Activated CD4-positive, alpha-beta T cell treated with anti-CD3 and anti-CD28 coated beads, Interleukin-2, Interleukin-4, amounts not matched to agents 100 ng/mL and 50 ng/mL, durations not matched to agents 16 hours and 8 hours (primary cell): ENCODE measurements around the gene C10orf67.
"Not testable (repeated sequence)": the region's sequence is repeated elsewhere in the genome, so short reads cannot be mapped to it uniquely, and the experiment has no call there.

Source experiments
- DNase-seq: peaks from one replicate; pipeline ENCODE4 v3.0.0-alpha.2; 2020; ENCODE audit warnings: low spot score

Gene C10orf67

DNA sequence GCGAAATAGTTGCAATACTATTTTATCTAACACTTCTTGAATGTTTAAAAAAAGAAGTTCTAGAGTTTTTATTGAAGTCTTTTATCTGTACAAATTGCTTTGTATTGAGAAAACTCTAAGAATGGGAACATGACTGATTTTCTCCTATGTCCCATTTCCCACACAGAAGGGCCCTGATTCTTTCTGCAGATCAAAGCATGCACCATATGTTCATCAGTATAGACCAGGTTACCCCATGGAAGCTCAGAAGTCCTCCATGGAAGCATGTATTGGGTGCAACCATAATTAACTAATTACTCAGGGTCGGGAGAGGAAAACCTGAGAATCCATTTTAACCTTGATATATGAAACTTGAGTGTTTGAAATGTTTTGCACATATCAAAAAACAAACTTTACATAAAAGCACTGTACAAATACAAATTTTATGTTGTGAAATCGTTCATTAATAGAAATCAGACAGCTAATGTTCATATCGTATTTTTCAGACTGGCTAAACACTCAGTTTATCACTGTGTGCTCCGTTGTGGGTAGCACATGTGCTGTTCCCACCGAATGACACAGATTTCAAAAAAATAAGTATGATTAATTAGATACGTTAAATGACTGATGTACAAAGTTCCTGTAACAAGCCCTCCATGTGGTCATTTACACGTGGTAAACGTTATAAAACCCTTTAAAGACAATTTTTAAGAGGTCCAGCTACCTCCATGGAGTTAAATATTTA lies 81.0 kb downstream of the C10orf67 start:
- DNase-seq = no peak

GRCh38 chr10:23262928-23263327 lies 81.7 kb downstream of the C10orf67 start:
- no peak for DNase-seq

DNA sequence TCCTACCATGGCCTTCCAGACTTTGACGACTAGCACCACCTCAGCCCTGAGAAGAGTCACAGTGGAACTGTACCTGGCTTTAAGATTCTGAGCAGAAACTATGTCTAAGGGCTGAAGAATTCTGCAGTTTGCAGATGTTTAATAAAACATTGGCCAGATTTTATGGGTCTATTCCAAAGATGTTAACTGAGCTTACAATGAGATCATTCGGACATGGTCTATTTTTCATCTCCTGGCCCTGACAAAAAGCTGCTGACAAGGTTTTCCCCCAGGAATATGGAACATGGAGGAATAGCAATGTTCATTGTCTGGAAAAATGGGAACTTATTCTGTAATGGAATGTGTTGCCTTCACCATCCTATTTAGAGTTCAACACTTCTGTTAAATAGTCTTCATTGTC lies 86.1 kb downstream of the C10orf67 start:
- DNase-seq = no peak

GRCh38 chr10:23253780-23254179 lies 90.8 kb downstream of the C10orf67 start:
- DNase-seq = no peak

DNA sequence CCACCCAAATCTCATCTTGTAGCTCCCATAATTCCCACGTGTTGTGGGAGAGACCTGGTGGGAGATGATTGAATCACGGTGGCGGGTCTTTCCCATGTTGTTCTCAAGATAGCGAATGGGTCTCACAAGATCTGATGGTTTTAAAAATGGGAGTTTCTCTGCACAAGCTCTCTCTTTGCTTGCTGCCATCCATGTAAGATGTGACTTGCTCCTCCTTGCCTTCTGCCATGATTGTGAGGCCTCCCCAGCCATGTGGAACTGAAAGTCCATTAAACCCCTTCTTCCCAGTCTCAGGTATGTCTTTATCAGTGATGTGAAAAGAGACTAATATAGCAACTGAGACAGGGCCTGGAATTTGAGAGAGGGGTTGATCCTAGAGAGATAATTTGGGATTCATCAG lies 91.7 kb downstream of the C10orf67 start:
- not testable (repeated sequence) for DNase-seq

DNA sequence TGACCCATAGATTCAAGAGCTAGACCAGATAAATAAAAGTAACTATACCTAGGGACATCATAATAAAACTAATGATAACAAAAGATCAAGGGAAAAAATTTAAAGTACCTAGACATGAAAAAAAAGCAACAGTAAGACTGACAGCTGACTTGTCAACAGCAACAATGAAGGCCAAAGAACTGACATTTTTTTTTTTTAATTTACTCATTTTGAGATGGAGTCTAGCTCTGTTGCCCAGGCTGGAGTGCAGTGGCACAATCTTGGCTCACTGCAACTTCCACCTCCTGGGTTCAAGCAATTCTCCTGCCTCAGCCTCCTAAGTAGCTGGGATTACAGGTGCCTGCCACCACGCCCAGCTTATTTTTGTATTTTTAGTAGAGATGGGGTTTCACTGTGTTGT lies 102.8 kb downstream of the C10orf67 start:
- DNase-seq = not testable (repeated sequence)

GRCh38 chr10:23238015-23238414 lies 106.6 kb downstream of the C10orf67 start:
- DNase-seq = no peak

DNA sequence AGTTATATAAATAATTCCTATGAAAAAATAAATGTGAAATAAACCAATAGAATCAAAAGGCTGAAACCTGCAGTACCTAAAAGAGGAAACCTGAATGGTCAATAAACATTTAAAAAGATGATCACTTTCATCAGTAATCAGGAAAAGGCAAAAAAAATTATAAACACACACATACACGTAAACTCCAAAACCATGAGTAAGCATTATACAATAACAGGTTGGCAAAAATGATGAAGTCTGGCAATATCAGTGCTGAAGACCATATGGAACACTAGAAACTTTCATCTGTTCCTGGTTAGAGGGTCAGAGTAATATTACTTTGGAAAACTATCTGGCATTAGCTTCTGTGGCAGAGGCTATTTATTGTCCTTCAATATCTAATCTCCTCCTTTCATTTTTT lies 114.0 kb downstream of the C10orf67 start:
- no peak for DNase-seq

- no peak for DNase-seq
These were observed 127.1 kb downstream of the C10orf67 start for GRCh38 chr10:23217471-23217870.

GRCh38 chr10:23205972-23206642 lies 138.5 kb downstream of the C10orf67 start:
- no peak for DNase-seq

GRCh38 chr10:23204773-23205172 lies 139.8 kb downstream of the C10orf67 start:
- no peak for DNase-seq

GRCh38 chr10:23203369-23204325 lies 140.9 kb downstream of the C10orf67 start:
- no peak for DNase-seq

DNA sequence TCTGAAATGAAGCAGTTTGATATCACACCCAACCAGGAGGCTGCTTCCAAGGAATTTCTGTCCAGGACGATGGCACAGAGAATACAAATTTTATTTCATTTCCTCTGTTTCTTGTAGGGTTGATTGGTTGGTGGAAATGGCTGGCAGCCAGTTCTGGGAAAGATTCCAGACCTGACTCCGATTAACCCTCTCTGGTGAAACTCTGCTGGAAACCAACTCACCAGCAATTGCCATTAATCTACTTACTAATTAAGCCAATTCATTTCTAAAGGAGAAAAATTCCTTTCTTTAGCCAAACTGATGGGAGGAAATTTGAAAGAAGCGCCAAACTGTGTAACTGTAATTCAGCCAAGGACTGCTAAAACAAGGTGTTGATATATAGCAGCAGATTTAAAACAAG lies 141.8 kb downstream of the C10orf67 start:
- DNase-seq = no peak

DNA sequence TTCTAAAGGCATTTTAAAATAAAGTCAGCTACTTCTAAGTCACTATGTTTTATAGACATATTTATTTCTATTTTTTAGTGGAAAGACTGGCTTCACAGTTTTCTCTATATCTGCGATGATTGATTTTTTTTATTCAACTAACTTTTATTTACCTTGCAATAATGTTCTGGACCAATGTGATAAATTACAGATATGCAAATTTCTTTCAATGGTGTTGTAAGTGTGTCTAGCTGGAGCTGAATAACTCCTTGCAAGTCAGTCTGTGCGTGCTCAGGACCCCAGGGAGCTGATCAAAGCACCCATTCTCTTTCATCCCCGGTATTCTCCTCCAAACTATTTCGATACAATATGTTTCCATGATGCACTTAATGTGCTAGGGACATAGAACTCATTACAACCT lies 142.8 kb downstream of the C10orf67 start:
- DNase-seq = no peak

- DNase-seq = no peak
These were observed 143.5 kb downstream of the C10orf67 start for GRCh38 chr10:23200997-23201652.

GRCh38 chr10:23200586-23200985 lies 144.0 kb downstream of the C10orf67 start:
- DNase-seq = no peak

DNA sequence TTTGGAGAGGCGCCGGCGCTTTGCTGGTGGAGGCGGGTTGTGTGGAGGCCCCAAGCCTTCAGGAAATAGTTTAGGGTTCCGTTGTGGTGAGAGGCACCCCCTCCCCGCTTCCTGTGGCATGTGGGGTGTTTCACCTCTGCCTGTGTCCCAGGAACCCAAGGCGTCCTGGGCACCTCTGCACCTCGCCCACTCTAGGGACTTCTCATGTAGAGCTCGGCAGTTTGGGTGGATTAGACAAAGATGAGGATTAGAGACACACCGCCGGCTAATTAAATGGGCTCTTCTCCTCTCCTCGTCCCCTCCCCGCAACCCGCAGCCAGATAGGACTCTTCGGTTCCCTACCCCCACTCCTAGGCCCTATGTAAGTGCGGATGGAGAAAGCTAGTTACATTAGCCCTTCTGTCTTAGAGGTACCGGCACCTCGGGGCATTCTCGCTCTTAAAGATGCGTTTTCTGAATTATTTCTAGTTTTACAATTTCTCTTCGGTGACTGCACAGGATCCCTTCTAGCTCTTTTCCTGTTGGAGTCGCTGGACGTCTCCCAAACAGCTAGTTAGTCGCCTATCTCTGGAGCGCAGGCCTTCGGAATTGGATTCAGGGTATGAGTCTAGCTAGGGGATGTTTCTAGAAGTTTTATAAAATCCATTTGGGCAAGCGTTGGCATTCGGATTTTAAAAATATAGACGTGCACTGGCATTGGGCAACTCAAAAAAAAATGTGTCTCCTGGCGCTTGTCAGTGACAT lies 144.7 kb downstream of the C10orf67 start:
- no peak for DNase-seq

DNA sequence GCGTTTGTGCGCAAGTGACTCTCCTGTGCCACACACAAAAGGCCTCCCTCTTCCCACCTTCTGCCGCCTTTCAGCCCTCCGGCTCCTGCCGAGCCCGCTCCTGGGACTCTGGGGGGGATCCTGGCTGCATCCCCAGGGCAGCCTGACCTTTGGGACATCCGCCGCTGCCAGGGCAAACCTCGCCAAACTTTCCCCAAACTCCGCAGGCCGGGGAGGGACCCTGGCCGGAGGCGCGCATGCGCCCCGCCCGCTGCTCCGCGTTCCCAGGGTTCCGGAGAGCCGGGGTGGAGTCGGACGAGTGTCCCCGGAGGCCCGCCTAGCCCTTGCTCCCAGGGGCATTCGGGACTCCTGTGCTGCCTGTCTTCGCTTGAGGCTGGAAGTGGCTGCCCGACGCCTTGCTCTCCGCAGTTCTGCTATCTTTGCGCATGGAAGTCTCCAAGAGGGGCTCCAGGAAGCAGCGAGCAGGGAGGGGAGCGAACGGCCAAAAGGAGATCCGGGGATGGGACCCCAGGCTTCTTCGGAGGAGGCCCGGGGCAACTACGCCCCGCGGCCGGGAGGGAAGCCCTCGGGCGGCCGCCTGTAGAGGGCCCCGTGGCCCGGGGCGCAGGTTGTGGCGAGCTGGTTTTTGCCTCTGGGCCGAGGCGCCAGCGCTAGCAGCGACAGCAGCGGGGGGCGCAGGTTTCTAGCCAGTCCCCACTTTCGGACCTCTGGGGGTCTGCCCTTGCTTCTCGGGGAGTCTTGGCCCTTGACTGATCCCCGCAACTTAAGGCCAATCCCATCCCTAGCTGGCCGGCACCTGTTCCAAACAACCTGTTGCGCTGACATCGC lies 145.4 kb downstream of the C10orf67 start:
- DNase-seq = no peak

- no peak for DNase-seq
These were observed 146.0 kb downstream of the C10orf67 start for GRCh38 chr10:23198610-23198939.

DNA sequence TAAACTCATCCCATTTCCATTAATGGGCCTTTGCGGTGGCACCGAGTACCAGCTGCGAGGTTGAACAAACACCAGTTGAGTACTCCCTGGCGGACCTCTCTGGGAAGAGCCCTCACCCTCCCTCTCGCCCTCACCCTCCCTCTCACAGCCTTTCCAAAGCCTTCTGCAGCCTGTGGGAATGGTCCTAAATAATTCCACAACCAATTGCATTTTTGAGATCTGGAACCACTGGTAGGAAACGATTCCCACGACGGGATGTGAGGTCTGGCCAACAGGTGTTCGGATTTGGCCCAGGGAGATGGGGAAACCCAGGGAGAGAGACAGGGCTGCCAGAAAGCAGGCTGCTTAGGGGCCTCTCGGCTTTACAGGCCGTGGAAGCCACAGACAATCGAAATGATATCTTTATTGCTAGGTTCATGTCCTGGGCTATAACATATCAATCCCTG lies 147.2 kb downstream of the C10orf67 start:
- no peak for DNase-seq

GRCh38 chr10:23196915-23197314 lies 147.7 kb downstream of the C10orf67 start:
- DNase-seq = no peak
